Activated CD8-positive, alpha-beta T cell treated with anti-CD3 and anti-CD28 coated beads for 36 hours (primary cell): ENCODE results near the gene PARP4. TPM values are rescaled to one million over a fixed set of nuclear protein-coding genes. Genes with fewer than 3 reads are reported as not detected.

Experiments
- ATAC-seq: fragments of 200-7000 bp; cut with Tn5 transposase; one replicate; pipeline ENCODE4 v1.10.0; 2021; ENCODE audit warnings: mild to moderate bottlenecking, moderate library complexity
- CTCF ChIA-PET: fragments of 350-600 bp; sonication (Branson Sonifier 250); formaldehyde crosslinking; loops from one replicate; lab custom pipeline; 2021; ENCODE audit warnings: antibody characterized with exemption; lab: Charles Lee
- POLR2A ChIA-PET: fragments of 350-600 bp; sonication (Branson Sonifier 250); formaldehyde crosslinking; loops from one replicate; lab custom pipeline; 2021; ENCODE audit warnings: antibody characterized with exemption; lab: Charles Lee
- DNase-seq: peaks from one replicate; pipeline ENCODE4 v3.0.0-alpha.2; 2020
- H3K27ac Mint-ChIP-seq: one replicate; pipeline ENCODE4 v1.8.0; 2021; ENCODE audit warnings: mild to moderate bottlenecking, mixed read lengths
- H3K27me3 Mint-ChIP-seq: one replicate; pipeline ENCODE4 v1.8.0; 2021; ENCODE audit warnings: mixed read lengths
- H3K36me3 Mint-ChIP-seq: one replicate; pipeline ENCODE4 v1.8.0; 2021; ENCODE audit warnings: low read depth, mixed read lengths
- H3K4me1 Mint-ChIP-seq: one replicate; pipeline ENCODE4 v1.8.0; 2021; ENCODE audit warnings: low read depth, mixed read lengths
- H3K4me3 Mint-ChIP-seq: one replicate; pipeline ENCODE4 v1.8.0; 2021; ENCODE audit warnings: mild to moderate bottlenecking, moderate library complexity, mixed read lengths
- H3K9me3 Mint-ChIP-seq: one replicate; pipeline ENCODE4 v1.8.0; 2021; ENCODE audit warnings: mixed read lengths
- intact Hi-C: fragments of 100-400 bp; cut with micrococcal nuclease; formaldehyde crosslinking; loops from one replicate; pipeline ENCODE4 v1.10.0; 2022
- total RNA-seq, 2 experiments: library from RNA; stranded (reverse); gene quantifications; one replicate each; pipeline ENCODE4 v1.2.3, GENCODE V29; 2021
- TF ChIP-seq, protein P1 (sequence below): fragments of 200-600 bp; IDR thresholded peaks from one replicate; pipeline ENCODE4 v1.8.0; 2022; ENCODE audit warnings: antibody characterized with exemption, mild to moderate bottlenecking

The PARP4 gene
- total RNA-seq, 2 experiments from 2014 or later, result 20.4 to 22.4 TPM

DNA sequence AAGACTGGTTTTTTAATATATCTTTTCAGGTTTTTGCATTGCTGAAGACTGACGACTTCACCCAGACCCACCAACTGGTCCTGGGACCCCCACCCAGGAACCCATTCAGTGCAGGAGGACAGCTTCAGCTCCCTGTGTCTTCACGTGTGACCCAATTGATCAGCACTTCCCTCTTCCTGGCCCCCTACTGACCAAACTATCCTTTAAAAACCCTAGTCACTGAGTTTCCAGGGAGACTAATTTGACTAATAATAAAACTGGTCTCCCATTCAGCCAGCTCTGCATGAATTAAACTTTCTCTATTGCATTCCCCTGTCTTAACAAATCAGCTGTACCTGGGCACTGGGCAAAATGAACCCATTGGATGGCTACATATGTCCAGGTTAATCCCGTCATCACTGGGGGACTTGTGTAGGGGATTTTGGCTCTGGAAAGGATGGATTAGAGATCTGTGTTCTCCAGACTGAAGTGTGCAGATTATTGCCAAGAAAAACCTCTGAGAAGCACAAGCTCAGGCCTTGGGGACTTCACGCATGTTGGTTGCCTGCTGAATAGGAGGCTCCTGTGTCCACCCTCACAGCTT is 16.3 kb upstream of the PARP4 start:
- Mint-ChIP-seq H3K4me3 (no peak overlapping the region), H3K36me3 (no peaks in the 10 kb centered on the region), H3K9me3 (no peaks in the 10 kb centered on the region), H3K27me3 (peaks cover 37% of the 10 kb centered on the region), H3K27ac (no peak overlapping the region), H3K4me1 (no peaks in the 10 kb centered on the region)
- TF ChIP-seq, protein P1, sequence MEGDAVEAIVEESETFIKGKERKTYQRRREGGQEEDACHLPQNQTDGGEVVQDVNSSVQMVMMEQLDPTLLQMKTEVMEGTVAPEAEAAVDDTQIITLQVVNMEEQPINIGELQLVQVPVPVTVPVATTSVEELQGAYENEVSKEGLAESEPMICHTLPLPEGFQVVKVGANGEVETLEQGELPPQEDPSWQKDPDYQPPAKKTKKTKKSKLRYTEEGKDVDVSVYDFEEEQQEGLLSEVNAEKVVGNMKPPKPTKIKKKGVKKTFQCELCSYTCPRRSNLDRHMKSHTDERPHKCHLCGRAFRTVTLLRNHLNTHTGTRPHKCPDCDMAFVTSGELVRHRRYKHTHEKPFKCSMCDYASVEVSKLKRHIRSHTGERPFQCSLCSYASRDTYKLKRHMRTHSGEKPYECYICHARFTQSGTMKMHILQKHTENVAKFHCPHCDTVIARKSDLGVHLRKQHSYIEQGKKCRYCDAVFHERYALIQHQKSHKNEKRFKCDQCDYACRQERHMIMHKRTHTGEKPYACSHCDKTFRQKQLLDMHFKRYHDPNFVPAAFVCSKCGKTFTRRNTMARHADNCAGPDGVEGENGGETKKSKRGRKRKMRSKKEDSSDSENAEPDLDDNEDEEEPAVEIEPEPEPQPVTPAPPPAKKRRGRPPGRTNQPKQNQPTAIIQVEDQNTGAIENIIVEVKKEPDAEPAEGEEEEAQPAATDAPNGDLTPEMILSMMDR, result no peak
- ChIA-PET POLR2A (interaction anchor here (0.5 to 1.2 kb wide), 2 partner anchors 9 to 1255 kb away, joined by 3 to 4 read pairs; no protein-coding TSS in a partner anchor), CTCF (interaction anchor here (1.1 kb wide), 1 partner anchor 9 kb away, joined by 3 read pairs; no protein-coding TSS in a partner anchor)
- intact Hi-C loops, result no loop called here
- no peak for DNase-seq
- ATAC-seq, result no peak

DNA sequence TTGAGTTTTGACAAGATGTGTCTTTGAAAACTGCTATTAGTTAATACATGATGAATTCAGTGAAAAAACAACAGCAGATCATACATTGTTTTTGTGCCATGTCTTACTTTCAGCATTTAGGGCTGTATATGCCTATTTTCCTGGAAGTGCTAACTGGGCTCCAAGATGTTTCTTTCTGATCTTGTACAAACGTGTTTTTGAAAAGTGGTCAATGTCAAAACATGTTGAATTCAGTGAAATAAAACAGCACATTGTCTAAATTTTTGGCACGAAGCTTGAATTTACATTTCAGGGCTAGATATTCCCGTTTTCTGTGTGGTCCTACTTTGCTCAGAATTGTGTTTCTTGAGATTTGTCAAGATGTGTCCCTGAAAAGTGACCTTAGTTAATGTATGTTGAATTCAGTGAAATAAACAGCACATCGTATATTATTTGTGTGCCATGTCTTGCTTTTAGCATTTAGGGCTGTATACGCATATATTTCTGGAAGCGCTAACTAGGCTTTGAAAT is 14.7 kb upstream of the PARP4 start:
- ChIA-PET CTCF (interaction anchor here (1.0 kb wide), 1 partner anchor 13 kb away, joined by 3 read pairs; no protein-coding TSS in a partner anchor), POLR2A (interaction anchor here (1.2 kb wide), 1 partner anchor 8 kb away, joined by 4 read pairs; no protein-coding TSS in a partner anchor)
- Mint-ChIP-seq H3K27me3 (peaks cover 27% of the 10 kb centered on the region), H3K9me3 (no peaks in the 10 kb centered on the region), H3K4me1 (no peaks in the 10 kb centered on the region), H3K27ac (no peak overlapping the region), H3K36me3 (no peaks in the 10 kb centered on the region), H3K4me3 (no peak overlapping the region)
- DNase-seq, result no peak
- TF ChIP-seq, protein P1, result no peak
- no peak for ATAC-seq
- intact Hi-C loops, result no loop called here

DNA sequence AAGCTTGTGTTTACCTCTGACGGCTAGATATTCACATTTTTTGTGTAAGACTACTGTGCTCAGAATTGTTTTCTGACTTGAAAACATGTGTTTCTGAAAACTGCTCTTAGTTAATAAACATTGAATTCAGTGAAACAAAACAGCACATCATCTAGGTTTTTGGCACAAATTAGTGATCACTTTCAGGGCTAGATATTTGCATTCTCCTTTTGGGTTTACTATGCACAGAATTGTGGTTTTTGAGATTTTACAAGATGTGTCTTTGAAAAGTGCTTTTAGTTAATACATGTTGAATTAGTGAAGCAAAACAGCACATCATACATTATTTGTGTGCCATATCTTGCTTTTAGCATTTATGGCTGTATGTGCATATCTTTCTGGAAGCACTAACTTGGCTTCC is 8.2 kb upstream of the PARP4 start:
- no peak for DNase-seq
- H3K27ac Mint-ChIP-seq, result no peak overlapping the region
- intact Hi-C loops, result no loop called here
- H3K27me3 Mint-ChIP-seq, result no peaks in the 10 kb centered on the region
- no peaks in the 10 kb centered on the region for H3K4me1 Mint-ChIP-seq
- CTCF ChIA-PET, result interaction anchor here (0.6 to 1.5 kb wide), 3 partner anchors 15 to 106 kb away, joined by 3 read pairs; no protein-coding TSS in a partner anchor
- POLR2A ChIA-PET, result interaction anchor here (1.0 kb wide), 1 partner anchor 9 kb away, joined by 5 read pairs; the partner anchor contains the start of gene PARP4
- H3K9me3 Mint-ChIP-seq, result no peaks in the 10 kb centered on the region
- TF ChIP-seq, protein P1, result no peak
- no peak for ATAC-seq
- H3K4me3 Mint-ChIP-seq, result no peak overlapping the region
- H3K36me3 Mint-ChIP-seq, result no peaks in the 10 kb centered on the region

DNA sequence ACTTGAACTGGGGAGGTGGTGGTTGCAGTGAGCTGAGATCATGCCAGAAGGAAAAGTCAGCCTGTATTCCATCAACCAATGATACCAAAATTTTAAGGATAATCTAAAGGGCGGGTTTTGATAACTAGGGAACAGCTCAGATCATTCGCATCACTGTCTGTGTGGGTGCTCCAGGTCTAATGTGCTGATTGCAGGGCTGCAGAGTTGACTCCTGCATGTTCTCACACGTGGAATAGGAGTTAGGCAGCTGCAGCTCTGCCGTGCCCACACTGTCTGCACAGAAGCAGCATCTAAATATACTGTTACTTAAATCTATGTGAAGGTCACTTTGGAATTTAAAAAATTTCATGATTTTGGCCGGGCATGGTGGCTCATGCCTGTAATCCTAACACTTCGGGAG is 4.3 kb upstream of the PARP4 start:
- ChIA-PET CTCF (no interaction called here), POLR2A (no interaction called here)
- intact Hi-C loops, result no loop called here
- no peaks in the 10 kb centered on the region for H3K9me3 Mint-ChIP-seq
- TF ChIP-seq, protein P1, result no peak
- H3K27ac Mint-ChIP-seq, result no peak overlapping the region
- ATAC-seq, result no peak
- no peak for DNase-seq
- no peaks in the 10 kb centered on the region for H3K27me3 Mint-ChIP-seq
- peaks cover 17% of the 10 kb centered on the region for H3K4me1 Mint-ChIP-seq
- H3K36me3 Mint-ChIP-seq, result no peaks in the 10 kb centered on the region
- H3K4me3 Mint-ChIP-seq, result no peak overlapping the region

DNA sequence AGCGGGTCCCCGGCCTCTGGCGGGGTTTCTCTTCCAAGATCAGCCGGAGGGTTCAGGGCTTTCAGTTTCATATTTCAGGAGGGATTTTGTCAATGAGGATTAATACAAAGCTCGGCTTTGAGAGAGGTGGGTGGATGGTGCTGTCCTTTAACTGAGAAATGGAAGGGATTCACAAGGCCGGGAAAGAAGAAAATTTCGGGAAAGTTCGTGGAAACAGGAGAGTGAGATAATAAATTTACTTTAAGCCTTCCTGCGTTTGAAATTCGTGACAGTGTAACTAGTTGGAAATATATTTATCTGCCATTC is 283 bp upstream of the PARP4 start:
- peak overlapping the region; percentile 82 for H3K4me3 Mint-ChIP-seq
- H3K9me3 Mint-ChIP-seq, result no peaks in the 10 kb centered on the region
- peaks cover 36% of the 10 kb centered on the region for H3K4me1 Mint-ChIP-seq
- DNase-seq, result no peak
- ChIA-PET POLR2A (interaction anchor here (1.3 to 1.6 kb wide), 3 partner anchors 9 to 135 kb away, joined by 3 to 5 read pairs (median 3); no protein-coding TSS in a partner anchor), CTCF (no interaction called here)
- intact Hi-C loops, result no loop called here
- ATAC-seq, result no peak
- H3K27ac Mint-ChIP-seq, result peak overlapping the region; percentile 95
- TF ChIP-seq, protein P1, result no peak
- H3K36me3 Mint-ChIP-seq, result peaks cover 2% of the 10 kb centered on the region
- no peaks in the 10 kb centered on the region for H3K27me3 Mint-ChIP-seq
